Retinal pigment epithelial cell (primary cell): ENCODE data around the gene UBN2.
A peak's percentile ranks its signal among the peaks of the same experiment; 100 is the strongest.

Experiments
- DNase-seq: peaks from one replicate; pipeline ENCODE4 v3.0.0-alpha.2; 2010; ENCODE audit warnings: low read depth
- H3K4me3 ChIP-seq: 2 replicates; pipeline ENCODE4 v1.5.1; 2011; ENCODE audit warnings: mild to moderate bottlenecking, low read length, control low read depth, moderate library complexity
- CTCF ChIP-seq: conservative IDR thresholded peaks from 2 replicates; pipeline ENCODE4 v1.5.1; 2011; ENCODE audit warnings: low read depth, low read length, control low read depth, inconsistent platforms

UBN2 gene

GRCh38 chr7:139232904-139233303 is 1.9 kb downstream of the UBN2 start:
- no peak for DNase-seq
- peak overlapping the region; percentile 93 for H3K4me3 ChIP-seq
- no peak for TF ChIP-seq CTCF

DNA sequence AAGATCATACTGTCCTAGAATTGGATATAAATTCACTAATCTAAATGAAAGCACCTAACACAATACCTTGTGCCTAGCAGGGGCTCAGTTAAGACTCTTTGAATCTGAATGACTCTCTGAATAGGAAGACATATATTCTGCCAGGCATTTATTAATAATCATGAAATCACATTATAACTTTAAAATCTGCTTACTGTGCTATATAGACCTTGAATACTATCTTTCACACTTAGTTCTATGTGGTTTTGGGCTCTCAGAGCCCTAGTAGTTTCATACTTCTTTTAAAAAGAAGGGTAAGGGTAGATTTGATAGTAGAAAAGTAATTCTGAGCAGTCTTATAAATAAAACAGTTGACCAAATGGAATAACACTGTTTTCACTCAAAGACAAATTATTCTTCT is 10.2 kb downstream of the UBN2 start:
- TF ChIP-seq CTCF: no peak
- no peak for DNase-seq
- no peak overlapping the region for H3K4me3 ChIP-seq

DNA sequence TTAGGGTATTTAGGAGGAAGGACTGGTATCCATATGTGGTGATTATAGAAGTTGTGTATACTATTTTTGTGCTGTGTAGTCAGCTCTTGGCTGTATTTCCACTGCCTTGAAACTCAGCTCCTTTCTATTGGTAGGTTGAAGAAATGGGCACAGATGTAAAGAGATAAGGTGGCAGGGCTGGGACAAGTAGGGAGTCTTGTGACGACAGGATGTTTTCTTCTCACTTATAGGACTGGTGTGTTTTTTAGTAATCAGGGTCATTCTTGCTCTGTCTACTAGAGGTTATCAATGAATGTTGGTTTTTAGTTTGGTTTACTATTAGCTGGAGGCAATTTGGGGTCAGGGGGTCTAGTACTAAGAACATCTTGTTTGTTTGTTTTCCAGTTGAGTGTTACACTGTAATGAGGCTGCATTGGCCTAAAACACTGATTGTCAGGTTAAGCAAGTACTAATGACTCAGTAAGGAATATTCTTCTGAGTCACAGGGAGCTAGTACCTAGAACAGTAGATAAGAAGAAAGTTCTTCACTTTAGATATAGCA is 11.8 kb downstream of the UBN2 start:
- DNase-seq: no peak
- TF ChIP-seq CTCF: no peak
- H3K4me3 ChIP-seq: no peak overlapping the region

- H3K4me3 ChIP-seq: no peak overlapping the region
- no peak for DNase-seq
- no peak for TF ChIP-seq CTCF
Observed at GRCh38 chr7:139245401-139245800, 14.4 kb downstream of the UBN2 start.

DNA sequence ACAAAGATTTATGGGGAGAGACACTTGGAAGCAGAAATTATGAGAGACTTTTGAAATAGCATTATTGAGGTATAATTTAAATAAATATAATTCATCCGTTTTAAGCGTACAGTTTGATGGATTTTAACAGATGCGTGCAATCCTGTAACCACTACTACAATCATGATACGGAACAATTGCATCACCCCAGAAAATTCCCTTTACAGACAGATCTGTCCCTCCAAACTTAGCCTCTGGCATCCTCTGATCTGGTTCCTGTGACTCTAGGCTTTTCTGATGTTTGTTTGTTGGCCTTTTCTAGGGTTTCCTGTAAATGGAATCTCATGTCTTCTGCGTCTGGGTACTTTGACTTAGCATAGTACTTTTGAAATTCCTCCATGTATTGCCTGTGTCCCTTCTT is 15.5 kb downstream of the UBN2 start:
- no peak overlapping the region for H3K4me3 ChIP-seq
- no peak for TF ChIP-seq CTCF
- no peak for DNase-seq

DNA sequence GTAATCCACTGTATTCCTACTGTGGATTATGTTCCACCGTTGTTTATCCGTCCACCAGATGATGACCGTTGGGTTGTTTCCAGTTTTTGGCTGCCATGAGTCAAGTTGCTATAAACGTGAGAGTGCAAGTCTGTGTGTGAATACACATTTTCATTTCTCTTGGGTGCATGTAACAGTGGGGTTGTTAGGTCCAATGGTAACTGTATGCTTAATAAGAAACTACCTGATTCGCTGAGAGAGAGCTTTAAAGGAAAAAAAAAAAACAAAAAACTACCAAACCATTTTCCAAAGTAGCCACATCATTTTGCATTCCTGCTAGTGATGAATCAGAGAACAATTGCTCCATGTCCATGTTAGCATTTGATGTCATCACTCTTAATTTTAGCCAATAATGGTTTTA is 15.9 kb downstream of the UBN2 start:
- no peak for TF ChIP-seq CTCF
- no peak overlapping the region for H3K4me3 ChIP-seq
- DNase-seq: no peak

GRCh38 chr7:139249179-139249810 is 18.3 kb downstream of the UBN2 start:
- H3K4me3 ChIP-seq: no peak overlapping the region
- no peak for TF ChIP-seq CTCF
- DNase-seq: no peak
